Kidney epithelial cell (primary cell): ENCODE data around the gene CPNE2. TPM values are rescaled to one million over a fixed set of nuclear protein-coding genes. Genes with fewer than 3 reads are reported as not detected.

Experiments used
- DNase-seq: peaks from one replicate; pipeline ENCODE4 v3.0.0-alpha.2; 2010; ENCODE audit warnings: low read depth
- H3K27me3 ChIP-seq: 2 replicates; pipeline ENCODE4 v1.6.0; 2011; ENCODE audit warnings: low read length; ENCODE audit not compliant: control insufficient read depth, insufficient read depth
- H3K36me3 ChIP-seq: 2 replicates; pipeline ENCODE4 v1.5.1; 2011; ENCODE audit warnings: low read length; ENCODE audit not compliant: control insufficient read depth, insufficient read depth
- H3K4me3 ChIP-seq: 2 replicates; pipeline ENCODE4 v1.5.1; 2011; ENCODE audit warnings: low read depth, mild to moderate bottlenecking, control low read depth, low read length
- total RNA-seq: library from RNA; depleted of rRNA; stranded (reverse); fragments of >200 nt; gene quantifications from 2 replicates; pipeline ENCODE4 v1.2.3, GENCODE V29; 2015
- TF ChIP-seq, protein P1 (sequence below): IDR thresholded peaks from 2 replicates; pipeline ENCODE4 v1.5.1; 2011; ENCODE audit warnings: mild to moderate bottlenecking, moderate library complexity, low read length, control low read depth, inconsistent platforms; ENCODE audit not compliant: insufficient read depth, poor library complexity, severe bottlenecking

Gene CPNE2
- total RNA-seq, 1 donor from 2014 or later, result 24.3 TPM

- no peaks in the 10 kb centered on the region for H3K36me3 ChIP-seq
- no peaks in the 10 kb centered on the region for H3K27me3 ChIP-seq
- TF ChIP-seq, protein P1, sequence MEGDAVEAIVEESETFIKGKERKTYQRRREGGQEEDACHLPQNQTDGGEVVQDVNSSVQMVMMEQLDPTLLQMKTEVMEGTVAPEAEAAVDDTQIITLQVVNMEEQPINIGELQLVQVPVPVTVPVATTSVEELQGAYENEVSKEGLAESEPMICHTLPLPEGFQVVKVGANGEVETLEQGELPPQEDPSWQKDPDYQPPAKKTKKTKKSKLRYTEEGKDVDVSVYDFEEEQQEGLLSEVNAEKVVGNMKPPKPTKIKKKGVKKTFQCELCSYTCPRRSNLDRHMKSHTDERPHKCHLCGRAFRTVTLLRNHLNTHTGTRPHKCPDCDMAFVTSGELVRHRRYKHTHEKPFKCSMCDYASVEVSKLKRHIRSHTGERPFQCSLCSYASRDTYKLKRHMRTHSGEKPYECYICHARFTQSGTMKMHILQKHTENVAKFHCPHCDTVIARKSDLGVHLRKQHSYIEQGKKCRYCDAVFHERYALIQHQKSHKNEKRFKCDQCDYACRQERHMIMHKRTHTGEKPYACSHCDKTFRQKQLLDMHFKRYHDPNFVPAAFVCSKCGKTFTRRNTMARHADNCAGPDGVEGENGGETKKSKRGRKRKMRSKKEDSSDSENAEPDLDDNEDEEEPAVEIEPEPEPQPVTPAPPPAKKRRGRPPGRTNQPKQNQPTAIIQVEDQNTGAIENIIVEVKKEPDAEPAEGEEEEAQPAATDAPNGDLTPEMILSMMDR, result peak; percentile 14
- no peak for DNase-seq
- H3K4me3 ChIP-seq, result peak overlapping the region; percentile 75
Observed at GRCh38 chr16:57092786-57093411, 516 bp downstream of the CPNE2 start.

DNA sequence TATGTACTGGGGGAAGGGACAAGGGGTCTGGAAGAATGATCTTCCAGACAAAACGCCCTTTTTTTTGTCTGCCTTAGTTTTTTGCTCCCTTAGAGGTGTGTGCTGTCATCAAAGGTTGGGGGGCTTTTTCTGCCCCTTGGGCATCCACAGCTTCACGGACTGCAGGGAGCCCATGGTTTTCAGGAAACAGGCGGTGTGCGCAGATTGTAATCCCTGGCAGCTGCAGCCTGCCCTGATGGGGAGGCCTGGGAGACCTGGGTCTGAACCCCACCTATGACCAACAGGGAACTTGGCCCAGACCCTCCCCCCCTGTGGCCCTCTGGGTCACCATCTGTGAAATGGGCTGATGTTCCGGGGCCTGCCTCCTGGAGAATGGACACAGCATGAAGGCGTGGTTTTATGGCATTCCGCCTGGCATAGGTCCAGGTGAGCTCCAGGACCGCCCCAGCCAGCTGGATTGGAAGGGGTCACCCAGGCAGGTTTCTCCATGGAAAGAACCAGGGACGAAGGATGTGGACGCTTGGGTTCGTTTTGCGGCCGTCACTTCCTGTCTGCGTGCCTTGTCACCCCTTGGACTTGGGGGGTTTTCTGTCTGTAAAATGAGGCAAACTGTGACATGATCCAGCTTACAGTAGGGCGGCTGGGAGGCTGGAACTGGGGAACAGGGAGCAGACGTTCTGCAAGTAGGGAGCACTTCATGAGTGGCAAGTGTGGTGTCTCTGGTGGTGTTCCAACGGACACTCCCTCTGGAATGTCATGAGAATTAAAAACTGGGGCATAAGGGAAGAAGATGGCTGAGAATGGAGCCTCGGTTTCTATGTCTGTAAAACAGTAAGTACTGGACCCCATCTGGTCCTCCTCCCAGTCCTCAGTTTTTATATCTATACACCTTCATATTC, 1.5 kb downstream of the CPNE2 start:
- DNase-seq, result no peak
- Histone ChIP-seq H3K4me3 (peak overlapping the region; percentile 75), H3K27me3 (no peaks in the 10 kb centered on the region), H3K36me3 (no peaks in the 10 kb centered on the region)
- TF ChIP-seq, protein P1, result no peak

DNA sequence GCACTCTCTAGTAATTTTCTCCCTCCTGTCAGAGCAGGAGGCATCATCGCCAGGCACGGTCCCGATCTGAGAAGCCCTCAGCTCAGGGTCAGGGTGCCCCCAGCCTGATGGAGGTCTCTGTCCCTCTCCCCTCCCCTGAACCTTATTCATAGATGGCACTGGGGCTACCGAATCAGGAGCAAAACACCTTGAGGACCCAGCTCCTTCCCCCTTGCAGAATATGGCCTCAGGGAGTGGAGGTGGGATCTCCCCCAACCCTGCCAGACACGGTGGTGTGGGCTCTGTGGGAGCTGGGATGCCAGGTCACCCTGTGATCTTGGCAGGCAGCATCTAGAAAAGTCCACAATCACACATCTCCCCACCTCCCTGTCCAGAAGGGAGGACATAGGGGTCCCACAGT, 2.5 kb downstream of the CPNE2 start:
- no peak for DNase-seq
- TF ChIP-seq, protein P1, result no peak
- no peak overlapping the region for H3K4me3 ChIP-seq
- no peaks in the 10 kb centered on the region for H3K27me3 ChIP-seq
- no peaks in the 10 kb centered on the region for H3K36me3 ChIP-seq

- TF ChIP-seq, protein P1, result no peak
- no peak for DNase-seq
Observed at GRCh38 chr16:57096192-57096591, 3.8 kb downstream of the CPNE2 start.

GRCh38 chr16:57096793-57097192, 4.4 kb downstream of the CPNE2 start:
- Histone ChIP-seq H3K4me3 (no peak overlapping the region), H3K36me3 (no peaks in the 10 kb centered on the region), H3K27me3 (no peaks in the 10 kb centered on the region)
- no peak for DNase-seq
- TF ChIP-seq, protein P1, result no peak

More at GRCh38 chr16:57096192-57096591, 3.8 kb downstream of the CPNE2 start:
- Histone ChIP-seq H3K27me3 (no peaks in the 10 kb centered on the region), H3K36me3 (no peaks in the 10 kb centered on the region), H3K4me3 (no peak overlapping the region)
